Upper lobe of left lung (tissue), 6 donors: Measurements from ENCODE around the gene ANXA10. TPM values are rescaled to one million over a fixed set of nuclear protein-coding genes. Genes with fewer than 3 reads are reported as not detected.

Source experiments
- ATAC-seq, 2 donors: fragments of 200-7000 bp; cut with Tn5 transposase; one replicate each; pipeline ENCODE4 v1.9.1; 2022; ENCODE audit warnings: mild to moderate bottlenecking in 2 of 2, moderate library complexity in 2 of 2; ENCODE audit not compliant: low FRiP score in 2 of 2
- DNase-seq, 2 donors: peaks; one replicate each; pipeline ENCODE4 v3.0.0-alpha.2; 2019 to 2020
- H3K27ac ChIP-seq, 4 donors: fragments of 200-600 bp; sonication (generic); one replicate each; pipeline ENCODE4 v1.5.1; 2016 to 2019
- H3K27me3 ChIP-seq, 4 donors: fragments of 200-600 bp; sonication (generic); one replicate each; pipeline ENCODE4 v1.5.1; 2017 to 2019
- H3K36me3 ChIP-seq, 4 donors: fragments of 200-600 bp; sonication (generic); one replicate each; pipeline ENCODE4 v1.5.1; 2016 to 2019
- H3K4me1 ChIP-seq, 4 donors: fragments of 200-600 bp; sonication (generic); one replicate each; pipeline ENCODE4 v1.5.1; 2018 to 2019
- H3K4me3 ChIP-seq, 4 donors: fragments of 200-600 bp; sonication (generic); one replicate each; pipeline ENCODE4 v1.5.1; 2017 to 2019; ENCODE audit warnings: mild to moderate bottlenecking in 2 of 4, moderate library complexity in 1 of 4
- H3K9me3 ChIP-seq, 4 donors: fragments of 200-600 bp; sonication (generic); one replicate each; pipeline ENCODE4 v1.5.1; 2018 to 2019
- EP300 ChIP-seq, 4 donors: sonication (generic); formaldehyde crosslinking; IDR thresholded peaks; one replicate each; pipeline ENCODE4 v1.5.1; 2017; ENCODE audit warnings: antibody characterized with exemption in 4 of 4, control low read depth in 2 of 4
- POLR2A ChIP-seq, 4 donors: fragments of 450-650 bp; IDR thresholded peaks; one replicate each; pipeline ENCODE4 v1.5.1; 2016 to 2017; ENCODE audit warnings: antibody characterized with exemption in 4 of 4, mild to moderate bottlenecking in 2 of 4
- POLR2AphosphoS5 ChIP-seq, 2 donors: sonication (generic); formaldehyde crosslinking; IDR thresholded peaks; one replicate each; pipeline ENCODE4 v1.5.1; 2017; ENCODE audit warnings: antibody characterized with exemption in 2 of 2
- WGBS, 2 donors: methylation state at CpG; one replicate each; pipeline ENCODE4 v1.1.5; 2017 to 2018; 5-methylcytosine and 5-hydroxymethylcytosine counted together
- total RNA-seq, 6 donors: library from RNA; depleted of rRNA in 4 of 6; stranded (reverse); fragments of >200 nt in 4 of 6; gene quantifications; one replicate each; pipeline versions ENCODE4 v1.1.0 to v1.2.1, GENCODE V29; 2016 to 2021
- TF ChIP-seq, protein P1 (sequence below), 6 experiments: fragments of 450-650 bp in 4 of 6; fragments of 200-600 bp in 2 of 6; sonication (generic) in 2 of 6; IDR thresholded peaks; one replicate each; pipeline ENCODE4 v1.5.1; 2016 to 2019; ENCODE audit warnings: antibody characterized with exemption in 6 of 6
- donor health status: DM: no; HTN: no; CAD: no; lungs with moderate emphysema.
- donor health status: DM: no; HTN: yes; CAD: no; lungs with severe emphysema.

ANXA10 gene
- total RNA-seq, 6 donors from 2014 or later = not detected

DNA sequence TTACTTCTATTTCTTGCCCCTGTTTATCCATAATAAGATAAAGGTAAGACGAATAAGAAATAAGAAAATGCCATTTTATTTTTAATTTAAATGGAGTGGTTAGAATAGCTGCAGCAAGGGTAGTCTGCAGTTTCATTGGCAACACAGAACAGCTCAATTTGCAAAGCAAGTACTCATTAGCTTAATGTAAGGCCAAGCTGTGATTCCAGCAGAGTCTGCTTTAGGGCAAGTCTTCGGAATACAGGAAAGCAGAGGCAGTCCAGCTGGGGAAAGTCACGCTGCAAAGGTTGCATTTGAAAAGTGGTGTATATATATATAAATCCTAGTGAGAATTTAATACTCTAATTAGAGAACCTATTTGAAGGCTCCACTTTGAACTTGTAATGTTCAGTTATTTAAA, 59.0 kb downstream of the ANXA10 start:
- no peaks in the 10 kb centered on the region for H3K9me3 ChIP-seq
- no peaks in the 10 kb centered on the region for H3K27me3 ChIP-seq
- H3K27ac ChIP-seq = no peak overlapping the region
- no peaks in the 10 kb centered on the region for H3K4me1 ChIP-seq
- no peak for DNase-seq
- 81% methylated on average over 3 of the region's 3 CpGs for WGBS, 2 donors
- no peak overlapping the region for H3K4me3 ChIP-seq
- TF ChIP-seq, protein P1, sequence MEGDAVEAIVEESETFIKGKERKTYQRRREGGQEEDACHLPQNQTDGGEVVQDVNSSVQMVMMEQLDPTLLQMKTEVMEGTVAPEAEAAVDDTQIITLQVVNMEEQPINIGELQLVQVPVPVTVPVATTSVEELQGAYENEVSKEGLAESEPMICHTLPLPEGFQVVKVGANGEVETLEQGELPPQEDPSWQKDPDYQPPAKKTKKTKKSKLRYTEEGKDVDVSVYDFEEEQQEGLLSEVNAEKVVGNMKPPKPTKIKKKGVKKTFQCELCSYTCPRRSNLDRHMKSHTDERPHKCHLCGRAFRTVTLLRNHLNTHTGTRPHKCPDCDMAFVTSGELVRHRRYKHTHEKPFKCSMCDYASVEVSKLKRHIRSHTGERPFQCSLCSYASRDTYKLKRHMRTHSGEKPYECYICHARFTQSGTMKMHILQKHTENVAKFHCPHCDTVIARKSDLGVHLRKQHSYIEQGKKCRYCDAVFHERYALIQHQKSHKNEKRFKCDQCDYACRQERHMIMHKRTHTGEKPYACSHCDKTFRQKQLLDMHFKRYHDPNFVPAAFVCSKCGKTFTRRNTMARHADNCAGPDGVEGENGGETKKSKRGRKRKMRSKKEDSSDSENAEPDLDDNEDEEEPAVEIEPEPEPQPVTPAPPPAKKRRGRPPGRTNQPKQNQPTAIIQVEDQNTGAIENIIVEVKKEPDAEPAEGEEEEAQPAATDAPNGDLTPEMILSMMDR (IDR thresholded peaks at IDR 0.05) = no peak
- no peak for TF ChIP-seq EP300 (IDR thresholded peaks at IDR 0.05)
- no peak for TF ChIP-seq POLR2A (IDR thresholded peaks at IDR 0.05)
- no peak for TF ChIP-seq POLR2AphosphoS5 (IDR thresholded peaks at IDR 0.05)
- ATAC-seq = no peak
- H3K36me3 ChIP-seq = no peaks in the 10 kb centered on the region

DNA sequence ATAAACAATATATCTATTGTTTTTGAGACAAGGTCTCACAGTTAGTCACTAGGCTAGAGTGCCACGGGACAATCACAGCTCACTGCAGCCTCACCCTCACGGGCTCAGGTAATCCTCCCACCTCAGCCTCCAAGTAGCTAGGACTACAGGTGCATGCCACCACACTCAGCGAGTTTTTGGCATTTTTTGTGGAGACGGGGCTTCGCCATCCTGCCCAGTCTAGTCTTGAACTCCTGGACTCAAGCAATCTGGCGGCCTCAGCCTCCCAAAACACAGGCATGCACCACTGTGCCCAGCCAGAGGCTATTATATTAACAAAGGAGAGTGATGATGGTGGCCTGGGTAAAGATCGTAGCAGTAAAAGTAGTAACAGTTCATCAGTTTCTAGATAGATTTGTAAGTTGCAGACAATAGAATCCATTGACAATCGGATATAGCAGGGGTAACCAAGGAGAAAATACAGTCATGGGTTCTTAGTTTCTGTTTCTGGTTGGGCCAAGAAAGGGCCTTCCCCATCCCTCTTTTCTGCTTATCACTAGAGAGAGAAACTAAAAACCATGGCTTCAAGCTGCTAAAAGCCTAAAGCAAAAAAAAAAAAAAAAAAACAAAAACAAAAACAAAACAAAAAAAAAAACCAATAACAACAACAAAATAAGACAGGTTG, 60.6 kb downstream of the ANXA10 start:
- Histone ChIP-seq H3K27ac (no peak overlapping the region), H3K36me3 (no peaks in the 10 kb centered on the region), H3K27me3 (no peaks in the 10 kb centered on the region), H3K4me1 (no peaks in the 10 kb centered on the region), H3K4me3 (peak overlapping the region in 1 of 4 donors; percentile 29), H3K9me3 (no peaks in the 10 kb centered on the region)
- 91 to 95% methylated on average over 8 of the region's 8 CpGs for WGBS, 2 donors
- no peak for TF ChIP-seq POLR2AphosphoS5 (IDR thresholded peaks at IDR 0.05)
- TF ChIP-seq, protein P1 (IDR thresholded peaks at IDR 0.05) = no peak
- no peak for TF ChIP-seq EP300 (IDR thresholded peaks at IDR 0.05)
- no peak for TF ChIP-seq POLR2A (IDR thresholded peaks at IDR 0.05)
- ATAC-seq = no peak
- DNase-seq = no peak

DNA sequence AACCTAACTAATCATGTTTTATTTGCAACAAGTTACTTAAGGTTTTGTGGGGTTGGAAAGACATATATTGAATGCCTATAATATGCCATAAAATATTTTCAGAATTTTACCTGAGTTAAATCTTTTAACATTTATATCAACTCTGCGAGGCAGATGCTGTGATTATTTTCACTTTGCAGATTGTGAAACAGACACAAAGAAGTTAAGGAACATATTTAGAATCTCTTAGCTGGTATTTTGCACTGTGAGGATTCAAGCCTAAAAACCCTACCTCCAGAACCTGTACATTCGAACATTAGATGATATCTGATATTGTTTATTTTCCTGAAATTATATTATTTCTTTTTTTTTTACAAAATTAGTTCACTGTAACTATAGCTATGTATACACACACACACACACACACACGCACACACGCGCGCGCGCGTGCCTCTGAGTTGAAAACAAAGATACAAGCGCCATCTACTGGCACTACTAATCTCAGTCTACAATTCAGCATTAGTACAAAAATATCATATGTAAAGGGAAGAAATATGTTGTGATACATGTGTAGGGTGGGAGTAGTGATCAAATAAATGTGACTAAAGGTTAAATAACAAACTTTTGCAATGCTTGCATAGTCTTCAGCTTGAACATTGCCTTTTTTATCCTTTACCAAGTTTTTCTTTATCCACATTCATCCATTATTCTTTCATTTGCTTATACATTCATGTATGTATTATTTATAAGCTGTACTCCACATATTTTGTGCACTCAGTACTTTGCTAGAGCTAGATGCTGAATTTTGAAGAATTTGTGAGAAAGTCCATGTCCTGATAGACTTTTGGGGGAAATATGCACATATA, 61.5 kb downstream of the ANXA10 start:
- peak overlapping the region in 2 of 4 donors; percentile 29 to 31 for H3K4me3 ChIP-seq
- no peaks in the 10 kb centered on the region for H3K27me3 ChIP-seq
- no peaks in the 10 kb centered on the region for H3K4me1 ChIP-seq
- WGBS, 2 donors = 2 to 4% methylated on average over 10 of the region's 10 CpGs
- no peak for TF ChIP-seq POLR2A (IDR thresholded peaks at IDR 0.05)
- TF ChIP-seq POLR2AphosphoS5 (IDR thresholded peaks at IDR 0.05) = no peak
- TF ChIP-seq EP300 (IDR thresholded peaks at IDR 0.05) = no peak
- TF ChIP-seq, protein P1 (IDR thresholded peaks at IDR 0.05) = peak in 4 of 6 experiments; percentile 32 to 39 (median 35)
- peak; percentile 64 to 95 for DNase-seq
- peak; percentile 75 to 85 for ATAC-seq
- no peaks in the 10 kb centered on the region for H3K36me3 ChIP-seq
- no peaks in the 10 kb centered on the region for H3K9me3 ChIP-seq
- no peak overlapping the region for H3K27ac ChIP-seq

DNA sequence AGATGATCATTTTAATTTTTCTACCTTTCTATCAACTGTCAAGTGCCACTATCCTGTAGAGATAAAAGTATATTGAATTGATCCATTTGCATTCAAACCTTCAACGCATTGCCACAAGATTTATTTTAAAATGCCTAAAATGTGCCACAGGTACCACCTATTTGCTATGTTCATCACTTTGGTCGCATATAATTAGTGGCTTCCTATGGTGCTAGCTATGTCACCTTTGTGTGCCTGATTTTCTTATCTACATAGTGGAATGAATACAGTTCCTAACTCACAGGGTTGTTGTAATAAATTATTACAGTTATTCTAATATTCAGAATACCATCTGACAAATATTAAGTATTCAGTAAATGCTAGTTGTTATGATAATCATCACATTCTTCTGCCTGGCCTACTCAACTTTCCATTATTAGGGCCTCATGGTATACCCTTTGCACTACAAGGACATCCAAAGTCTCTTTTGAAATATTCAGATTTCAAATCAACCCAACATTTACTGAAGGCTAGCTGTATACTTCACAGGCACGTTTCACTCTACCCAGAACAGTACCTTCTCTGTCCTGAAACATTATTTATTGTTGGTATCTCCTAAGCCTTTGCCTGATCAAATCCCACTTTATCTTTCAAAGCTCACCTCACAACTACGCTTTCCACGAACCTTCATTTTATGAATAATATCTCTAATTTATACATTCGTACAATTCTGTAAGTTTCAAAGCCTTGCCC, 62.4 kb downstream of the ANXA10 start:
- Histone ChIP-seq H3K27me3 (no peaks in the 10 kb centered on the region), H3K4me1 (no peaks in the 10 kb centered on the region), H3K4me3 (no peak overlapping the region), H3K9me3 (no peaks in the 10 kb centered on the region), H3K36me3 (no peaks in the 10 kb centered on the region), H3K27ac (no peak overlapping the region)
- no peak for ATAC-seq
- WGBS, 2 donors = 77 to 78% methylated on average over 6 of the region's 6 CpGs
- no peak for DNase-seq
- TF ChIP-seq POLR2AphosphoS5 (IDR thresholded peaks at IDR 0.05) (no peak), EP300 (IDR thresholded peaks at IDR 0.05) (no peak), POLR2A (IDR thresholded peaks at IDR 0.05) (no peak)
- TF ChIP-seq, protein P1 (IDR thresholded peaks at IDR 0.05) = no peak
